UCSD-AML1 (cell line): Measurements from ENCODE around the gene ARPIN.
"Not testable (repeated sequence)": the region's sequence is repeated elsewhere in the genome, so short reads cannot be mapped to it uniquely, and the experiment has no call there.

ENCODE experiments used
- DNase-seq: peaks from one replicate; lab custom pipeline; 2025; ENCODE audit not compliant: unreplicated experiment; lab: John Stamatoyannopoulos, UW

The ARPIN gene

DNA sequence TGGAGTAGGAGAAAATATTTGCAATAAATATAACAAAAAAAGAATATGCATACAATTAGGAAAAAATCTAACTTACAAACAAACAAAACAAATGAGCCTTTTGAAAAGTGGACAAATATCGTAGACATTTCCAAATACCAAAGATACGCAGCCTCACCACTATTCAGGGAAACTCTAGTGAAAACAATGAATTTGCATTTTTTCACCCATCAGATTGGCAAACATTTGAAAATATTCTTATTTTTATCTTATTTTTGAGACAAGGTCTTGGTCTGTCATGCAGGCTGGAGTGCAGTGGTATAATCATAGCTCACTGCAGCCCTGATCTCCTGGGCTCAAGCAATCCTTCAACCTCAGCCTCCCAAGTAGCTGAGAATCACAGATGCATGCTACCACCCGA lies 34.4 kb downstream of the ARPIN start:
- no peak for DNase-seq

- no peak for DNase-seq
These were observed 35.7 kb downstream of the ARPIN start for GRCh38 chr15:89877083-89877425.

- DNase-seq = no peak
These were observed 36.2 kb downstream of the ARPIN start for GRCh38 chr15:89876396-89877082.

- DNase-seq = no peak
These were observed 37.0 kb downstream of the ARPIN start for GRCh38 chr15:89875741-89876140.

DNA sequence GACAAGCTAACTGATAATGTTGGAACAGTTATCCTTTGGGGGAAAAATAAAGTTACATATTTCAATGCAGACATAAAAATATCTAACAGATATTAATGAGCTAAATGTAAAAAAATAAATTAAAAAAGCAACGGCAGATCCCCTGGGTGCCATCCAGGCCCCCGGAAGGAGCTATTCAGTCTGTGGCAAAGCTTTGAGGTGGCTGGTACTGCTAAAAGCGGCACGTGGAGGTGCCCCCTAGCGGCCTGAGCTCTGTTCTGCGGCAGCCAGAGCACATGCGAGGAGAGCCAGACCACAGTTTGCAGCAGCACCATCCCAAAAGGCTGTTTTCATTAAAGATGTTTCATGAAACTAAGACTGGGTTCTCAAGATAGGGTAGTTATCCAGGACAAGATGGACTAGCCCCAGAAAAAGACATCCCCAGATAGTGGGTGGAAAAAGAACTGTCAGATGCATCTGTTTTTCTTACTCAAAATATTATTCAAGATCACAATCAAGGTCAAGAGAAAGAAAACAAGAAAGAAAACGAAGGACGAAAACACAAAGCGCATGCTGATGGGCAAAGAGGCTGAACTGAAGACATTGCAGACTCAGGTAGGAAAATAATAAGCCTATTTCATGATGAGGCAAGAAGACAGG lies 37.7 kb downstream of the ARPIN start:
- peak; percentile 77 for DNase-seq

GRCh38 chr15:89870688-89871288 lies 42.0 kb downstream of the ARPIN start:
- no peak for DNase-seq

DNA sequence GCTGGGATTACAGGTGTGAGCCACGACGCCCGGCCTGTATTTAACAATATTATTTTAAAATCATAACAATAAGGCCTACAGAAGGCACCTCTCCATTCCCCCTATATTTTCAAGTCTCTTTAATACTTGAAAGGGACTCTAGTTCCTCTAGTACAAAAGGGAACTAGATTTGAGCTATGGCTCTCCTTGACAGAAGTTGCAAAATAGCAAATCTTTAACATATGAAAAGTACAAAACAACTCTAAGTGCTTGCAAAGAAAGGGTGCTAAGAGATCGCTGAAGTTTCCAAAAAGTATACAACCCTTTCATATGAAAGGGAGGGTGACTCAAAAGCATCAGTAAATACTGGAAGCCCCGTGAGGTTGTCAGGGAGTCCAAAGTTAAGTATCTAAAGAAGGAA lies 42.7 kb downstream of the ARPIN start:
- DNase-seq = no peak

DNA sequence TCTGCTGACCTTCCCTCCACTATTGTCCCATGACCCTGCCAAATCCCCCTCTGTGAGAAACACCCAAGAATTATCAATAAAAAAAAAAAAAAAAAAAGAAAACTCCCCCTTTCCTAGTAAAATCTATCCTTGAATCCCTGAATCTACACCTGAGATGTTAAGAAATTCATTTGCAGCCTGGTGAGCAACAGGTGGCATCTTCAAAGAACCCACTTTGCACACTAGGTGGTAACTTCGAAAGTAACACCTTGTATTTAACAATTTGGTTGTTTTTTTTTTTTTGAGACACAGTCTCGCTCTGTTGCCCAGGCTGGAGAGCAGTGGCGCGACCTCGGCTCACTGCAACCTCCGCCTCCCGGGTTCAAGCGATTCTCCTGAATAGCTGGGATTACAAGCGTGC lies 43.3 kb downstream of the ARPIN start:
- DNase-seq = not testable (repeated sequence)

- no peak for DNase-seq
These were observed 47.6 kb downstream of the ARPIN start for GRCh38 chr15:89864958-89865739.

GRCh38 chr15:89863918-89864317 lies 48.8 kb downstream of the ARPIN start:
- no peak for DNase-seq

DNA sequence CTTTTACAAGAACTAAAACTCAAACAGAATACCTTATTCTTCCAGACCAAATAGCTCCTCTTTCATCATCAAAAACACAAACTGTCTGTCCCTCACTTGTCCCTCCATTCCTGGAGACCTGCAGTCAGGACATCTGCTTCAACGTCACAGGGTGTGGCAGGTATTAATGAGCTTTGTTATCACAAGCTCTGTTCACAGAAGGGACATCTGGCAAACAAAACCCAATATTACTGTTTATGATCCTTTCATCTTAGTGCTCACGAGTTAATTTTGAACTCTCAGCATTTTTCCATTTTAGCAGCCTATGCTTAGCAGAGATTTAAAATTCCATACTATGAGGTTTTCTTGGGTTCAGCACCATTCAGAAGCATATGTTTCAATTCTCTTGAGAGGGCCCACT lies 51.9 kb downstream of the ARPIN start:
- DNase-seq = no peak

DNA sequence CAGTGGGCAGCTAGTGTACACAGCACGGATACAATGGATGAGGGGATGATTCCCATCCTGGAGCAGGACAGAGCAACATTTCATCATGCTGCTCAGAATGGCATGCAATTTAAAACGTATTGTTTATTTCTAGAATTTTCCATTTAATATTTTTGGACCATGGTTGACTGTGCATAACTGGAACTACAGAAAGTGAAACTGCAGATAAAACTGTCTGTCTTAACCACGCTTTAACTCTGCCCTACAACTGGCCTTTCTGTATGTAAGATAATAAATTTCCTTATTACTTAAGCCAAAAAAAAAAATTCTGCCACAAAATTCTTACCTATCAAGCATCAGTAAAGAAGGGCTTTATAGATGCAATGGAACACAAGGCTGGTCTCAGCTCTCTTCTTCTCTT lies 52.3 kb downstream of the ARPIN start:
- no peak for DNase-seq

GRCh38 chr15:89858661-89859458 lies 53.9 kb downstream of the ARPIN start:
- DNase-seq = no peak

DNA sequence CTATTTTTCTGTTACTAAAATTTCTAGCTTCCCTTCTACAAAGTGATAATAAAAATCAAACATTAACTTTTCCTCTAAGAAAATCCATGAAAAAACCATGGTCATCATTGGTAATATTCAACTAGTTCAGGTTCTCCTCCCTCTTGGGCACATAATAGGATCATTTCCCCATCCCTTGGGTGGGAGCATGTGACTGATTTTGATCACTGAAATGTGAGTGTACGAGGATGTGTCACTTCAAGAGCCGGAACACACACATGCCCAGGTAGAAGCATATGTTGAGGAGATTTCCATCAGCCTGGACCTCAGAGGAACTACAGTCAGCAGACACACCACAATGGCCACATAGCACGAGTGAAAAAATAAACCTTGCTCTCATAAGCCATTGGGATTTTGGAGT lies 55.1 kb downstream of the ARPIN start:
- DNase-seq = no peak

DNA sequence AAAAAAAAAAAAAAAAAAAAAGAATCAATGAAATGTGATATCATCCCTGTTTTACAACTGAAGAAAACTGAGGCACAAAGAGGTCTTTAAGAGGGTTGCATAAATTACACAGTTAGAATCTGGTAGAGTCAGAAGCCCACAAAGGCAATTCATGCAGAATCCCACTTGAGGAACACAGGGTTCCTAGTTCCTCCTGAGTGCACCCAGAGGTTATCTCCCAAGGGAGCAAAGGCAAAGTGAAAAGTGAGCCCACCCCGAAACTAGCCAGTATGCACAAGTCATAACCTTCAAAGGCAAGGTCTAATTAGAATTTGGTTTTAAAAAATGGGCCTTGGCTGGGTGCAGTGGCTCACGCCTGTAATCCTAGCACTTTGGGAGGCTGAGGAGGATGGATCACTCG lies 56.8 kb downstream of the ARPIN start:
- DNase-seq = no peak

GRCh38 chr15:89854863-89855262 lies 57.9 kb downstream of the ARPIN start:
- DNase-seq = not testable (repeated sequence)

- no peak for DNase-seq
These were observed 60.3 kb downstream of the ARPIN start for GRCh38 chr15:89852342-89852995.

GRCh38 chr15:89851673-89852341 lies 60.9 kb downstream of the ARPIN start:
- no peak for DNase-seq

DNA sequence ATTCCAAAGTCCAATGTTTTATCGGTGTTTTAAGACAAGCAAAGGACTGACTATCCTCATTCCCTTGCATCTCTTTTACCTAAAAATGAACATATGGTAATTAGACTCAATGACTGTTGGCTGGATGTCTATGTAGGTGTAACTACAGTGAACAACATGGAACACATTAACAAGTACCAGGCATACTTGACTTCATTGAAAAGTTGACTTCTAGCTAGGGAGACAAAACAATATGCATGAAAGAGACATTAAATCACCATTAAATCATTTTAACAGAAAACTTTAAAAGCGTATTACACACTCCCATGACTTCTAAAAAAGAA lies 63.8 kb downstream of the ARPIN start:
- DNase-seq = no peak

- no peak for DNase-seq
These were observed 65.7 kb downstream of the ARPIN start for GRCh38 chr15:89847101-89847500.
